Endodermal cell (in vitro differentiated cells): ENCODE results near the gene SDF2L1. TPM values are rescaled to one million over a fixed set of nuclear protein-coding genes. Genes with fewer than 3 reads are reported as not detected.
"Not testable (repeated sequence)": the region's sequence is repeated elsewhere in the genome, so short reads cannot be mapped to it uniquely, and the experiment has no call there.

ENCODE experiments used
- DNase-seq: peaks from one replicate; pipeline ENCODE4 v3.0.0-alpha.2; 2017
- H3K27ac ChIP-seq: 2 replicates; pipeline ENCODE4 v1.5.1; 2013; ENCODE audit warnings: mild to moderate bottlenecking, low read depth, low read length, moderate library complexity
- H3K27me3 ChIP-seq: 2 replicates; pipeline ENCODE4 v1.6.1; 2013; ENCODE audit warnings: mild to moderate bottlenecking, low read length, moderate library complexity; ENCODE audit not compliant: insufficient read depth, control insufficient read depth, poor library complexity, severe bottlenecking
- H3K36me3 ChIP-seq: 2 replicates; pipeline ENCODE4 v1.7.0; 2013; ENCODE audit warnings: mild to moderate bottlenecking, low read length, moderate library complexity; ENCODE audit not compliant: control insufficient read depth, insufficient read depth
- H3K4me1 ChIP-seq: one replicate; pipeline ENCODE4 v1.7.0; 2013; ENCODE audit warnings: low read length; ENCODE audit not compliant: control insufficient read depth, insufficient read depth
- H3K4me3 ChIP-seq: 2 replicates; pipeline ENCODE4 v1.5.1; 2013; ENCODE audit warnings: mild to moderate bottlenecking, low read length, moderate library complexity
- H3K9ac ChIP-seq: 2 replicates; pipeline ENCODE4 v1.6.1; 2013; ENCODE audit warnings: mild to moderate bottlenecking, low read length, moderate library complexity; ENCODE audit not compliant: poor library complexity, severe bottlenecking; ENCODE audit errors: extremely low read depth
- H3K9me3 ChIP-seq: 2 replicates; pipeline ENCODE4 v1.6.1; 2013; ENCODE audit warnings: mild to moderate bottlenecking, low read length, moderate library complexity; ENCODE audit not compliant: control insufficient read depth
- H3K27ac Mint-ChIP-seq: 2 replicates; pipeline ENCODE4 v1.8.0; 2020; ENCODE audit warnings: mixed read lengths
- H3K27me3 Mint-ChIP-seq: 2 replicates; pipeline ENCODE4 v1.8.0; 2021; ENCODE audit warnings: mild to moderate bottlenecking, mixed read lengths; ENCODE audit not compliant: insufficient read depth
- H3K36me3 Mint-ChIP-seq: 2 replicates; pipeline ENCODE4 v1.8.0; 2020; ENCODE audit warnings: low read depth, mixed read lengths
- H3K4me1 Mint-ChIP-seq: 2 replicates; pipeline ENCODE4 v1.8.0; 2020; ENCODE audit warnings: mixed read lengths
- H3K4me3 Mint-ChIP-seq: 2 replicates; pipeline ENCODE4 v1.8.0; 2020; ENCODE audit warnings: mild to moderate bottlenecking, moderate library complexity, mixed read lengths
- H3K9me3 Mint-ChIP-seq: 2 replicates; pipeline ENCODE4 v1.8.0; 2020; ENCODE audit warnings: mild to moderate bottlenecking, mixed read lengths
- WGBS, 2 experiments: methylation state at CpG; one replicate each; pipeline versions ENCODE4 v1.1.5 to v1.1.7; 2013; ENCODE audit warnings: missing lambda C conversion rate in 2 of 2, mixed read lengths in 1 of 2; ENCODE audit not compliant: insufficient coverage in 1 of 2, insufficient read length in 1 of 2; 5-methylcytosine and 5-hydroxymethylcytosine counted together
- total RNA-seq, 2 donors: library from RNA; stranded (reverse); fragmentation: NEBNext Ultra II Directional in 1 of 2; extraction: Animal tissue kit (Norgen Biotek cat#: 25700) in 1 of 2; gene quantifications; 2 replicates in 1 of 2; 3 replicates in 1 of 2; pipeline ENCODE4 v1.2.1, GENCODE V29; 2021
- TF ChIP-seq, protein P1 (sequence below): fragments of 200-600 bp; sonication (generic); conservative IDR thresholded peaks from 2 replicates; pipeline ENCODE4 v1.5.0; 2021; ENCODE audit warnings: antibody characterized with exemption, mild to moderate bottlenecking

SDF2L1 gene
- total RNA-seq, 2 donors from 2014 or later = 30.3 to 61.4 TPM

DNA sequence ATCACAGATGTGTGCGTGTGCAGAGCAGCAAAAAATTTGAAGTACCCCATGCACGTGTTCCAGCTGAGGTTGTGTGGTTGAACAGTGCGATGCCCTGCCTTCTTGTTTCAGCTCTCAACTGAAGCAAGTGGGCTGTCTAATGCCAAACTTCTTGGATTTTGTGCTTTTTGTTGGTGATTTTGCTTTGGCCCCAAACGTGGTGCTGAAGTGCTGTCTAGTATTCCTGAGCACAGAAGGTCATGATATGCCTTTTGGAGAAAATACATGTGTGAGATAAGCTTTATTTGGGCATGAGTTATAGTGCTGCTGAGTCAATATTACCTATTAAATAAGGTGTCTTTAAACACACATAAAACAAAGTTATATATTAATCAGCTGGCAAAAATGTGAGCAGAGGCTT lies 26.4 kb upstream of the SDF2L1 start:
- no peaks in the 10 kb centered on the region for H3K4me1 ChIP-seq
- WGBS, 2 experiments = 93 to 100% methylated on average over 4 of the region's 4 CpGs
- Mint-ChIP-seq H3K4me1 (no peaks in the 10 kb centered on the region), H3K27me3 (no peaks in the 10 kb centered on the region), H3K4me3 (no peak overlapping the region), H3K9me3 (no peaks in the 10 kb centered on the region), H3K27ac (no peak overlapping the region), H3K36me3 (peaks cover 54% of the 10 kb centered on the region)
- no peak overlapping the region for H3K27ac ChIP-seq
- H3K4me3 ChIP-seq = no peak overlapping the region
- TF ChIP-seq, protein P1, sequence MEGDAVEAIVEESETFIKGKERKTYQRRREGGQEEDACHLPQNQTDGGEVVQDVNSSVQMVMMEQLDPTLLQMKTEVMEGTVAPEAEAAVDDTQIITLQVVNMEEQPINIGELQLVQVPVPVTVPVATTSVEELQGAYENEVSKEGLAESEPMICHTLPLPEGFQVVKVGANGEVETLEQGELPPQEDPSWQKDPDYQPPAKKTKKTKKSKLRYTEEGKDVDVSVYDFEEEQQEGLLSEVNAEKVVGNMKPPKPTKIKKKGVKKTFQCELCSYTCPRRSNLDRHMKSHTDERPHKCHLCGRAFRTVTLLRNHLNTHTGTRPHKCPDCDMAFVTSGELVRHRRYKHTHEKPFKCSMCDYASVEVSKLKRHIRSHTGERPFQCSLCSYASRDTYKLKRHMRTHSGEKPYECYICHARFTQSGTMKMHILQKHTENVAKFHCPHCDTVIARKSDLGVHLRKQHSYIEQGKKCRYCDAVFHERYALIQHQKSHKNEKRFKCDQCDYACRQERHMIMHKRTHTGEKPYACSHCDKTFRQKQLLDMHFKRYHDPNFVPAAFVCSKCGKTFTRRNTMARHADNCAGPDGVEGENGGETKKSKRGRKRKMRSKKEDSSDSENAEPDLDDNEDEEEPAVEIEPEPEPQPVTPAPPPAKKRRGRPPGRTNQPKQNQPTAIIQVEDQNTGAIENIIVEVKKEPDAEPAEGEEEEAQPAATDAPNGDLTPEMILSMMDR = no peak
- H3K36me3 ChIP-seq = peaks cover 63% of the 10 kb centered on the region
- no peaks in the 10 kb centered on the region for H3K9me3 ChIP-seq
- H3K9ac ChIP-seq = no peak overlapping the region
- no peaks in the 10 kb centered on the region for H3K27me3 ChIP-seq
- DNase-seq = no peak

DNA sequence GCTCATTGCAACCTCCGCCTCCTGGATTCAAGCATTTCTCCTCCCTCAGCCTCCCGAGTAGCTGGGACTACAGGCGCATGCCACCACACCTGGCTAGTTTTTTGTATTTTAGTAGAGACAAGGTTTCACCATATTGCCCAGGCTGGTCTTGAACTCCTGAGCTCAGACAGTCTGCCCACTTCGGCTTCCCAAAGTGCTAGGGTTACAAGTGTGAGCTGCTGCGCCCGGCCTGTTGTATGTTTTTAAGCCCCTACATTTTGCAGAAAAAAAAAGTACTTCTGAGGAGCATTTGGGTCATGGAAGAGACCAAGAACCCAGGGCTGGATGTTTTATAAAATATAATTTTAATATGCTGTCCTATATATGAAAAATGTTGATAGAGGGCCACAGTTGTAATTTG lies 24.8 kb upstream of the SDF2L1 start:
- not testable (repeated sequence) for H3K27me3 Mint-ChIP-seq, H3K9me3 Mint-ChIP-seq, H3K4me3 Mint-ChIP-seq, H3K4me1 Mint-ChIP-seq, H3K9me3 ChIP-seq, H3K9ac ChIP-seq, H3K27ac ChIP-seq, H3K27ac Mint-ChIP-seq, H3K4me3 ChIP-seq, H3K4me1 ChIP-seq, DNase-seq, H3K27me3 ChIP-seq
- WGBS, 2 experiments = 99 to 100% methylated on average over 6 of the region's 6 CpGs
- H3K36me3 Mint-ChIP-seq = peaks cover 46% of the 10 kb centered on the region
- peaks cover 62% of the 10 kb centered on the region for H3K36me3 ChIP-seq

DNA sequence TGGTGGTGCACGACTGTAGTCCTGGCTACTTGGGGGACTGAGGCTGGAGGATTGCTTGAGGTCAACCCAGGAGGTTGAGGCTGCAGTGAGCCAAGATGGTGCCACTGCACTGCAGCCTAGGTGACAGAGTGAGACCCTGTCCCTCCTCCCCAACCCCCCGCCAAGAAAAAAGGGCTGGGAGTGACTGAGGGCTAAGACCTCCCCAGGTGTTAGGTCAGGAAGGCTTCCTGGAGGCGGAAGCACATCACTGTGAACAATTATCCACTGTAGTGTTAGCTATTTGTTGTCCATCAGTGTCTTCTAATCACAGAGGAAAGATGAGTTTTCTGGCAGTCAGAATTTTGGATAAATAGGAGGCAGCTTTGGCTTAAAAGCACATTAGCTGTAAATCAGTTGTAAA lies 21.1 kb upstream of the SDF2L1 start:
- Mint-ChIP-seq H3K4me1 (no peaks in the 10 kb centered on the region), H3K4me3 (no peak overlapping the region), H3K9me3 (no peaks in the 10 kb centered on the region), H3K36me3 (peaks cover 28% of the 10 kb centered on the region), H3K27me3 (no peaks in the 10 kb centered on the region), H3K27ac (no peak overlapping the region)
- H3K27ac ChIP-seq = no peak overlapping the region
- no peaks in the 10 kb centered on the region for H3K27me3 ChIP-seq
- no peak for DNase-seq
- WGBS, 2 experiments = 83 to 91% methylated on average over 1 to 3 of the region's 3 CpGs
- TF ChIP-seq, protein P1 = no peak
- H3K36me3 ChIP-seq = peaks cover 52% of the 10 kb centered on the region
- H3K4me3 ChIP-seq = no peak overlapping the region
- no peak overlapping the region for H3K9ac ChIP-seq
- H3K9me3 ChIP-seq = no peaks in the 10 kb centered on the region
- H3K4me1 ChIP-seq = no peaks in the 10 kb centered on the region
